ENCODE data around the gene TAS2R10. TPM values are rescaled to one million over a fixed set of nuclear protein-coding genes. Genes with fewer than 3 reads are reported as not detected.

TAS2R10 gene
- total and polyA plus RNA-seq, 2 of the 8 experiments (the other 6 are each of a cell fraction or from before 2014, with no cell fraction given) = 0.08 TPM; not detected in 1

- Histone ChIP-seq H2BK12ac (ENCODE audit: low read depth, low read length) (no peak overlapping the region), H3K36me3 (ENCODE audit: control insufficient read depth in 2 of 4, insufficient read depth in 4 of 4, low read length in 3 of 4) (peaks cover 0 to 7% (median 0%) of the 10 kb centered on the region in 4 experiments; a peak in 1 of 8 replicates), H2AK5ac (ENCODE audit: low read depth, low read length) (no peak overlapping the region), H3K14ac (ENCODE audit: insufficient read length) (no peak overlapping the region), H4K8ac (ENCODE audit: extremely low read depth, insufficient read depth, low read length) (no peak overlapping the region), H3K9ac (replicated peaks in 1 of 4; ENCODE audit: extremely low read depth in 1 of 4, low read depth in 3 of 4, low read length in 3 of 4) (no peak overlapping the region), H2BK20ac (ENCODE audit: low read length) (no peak overlapping the region), H3K56ac (replicated peaks; ENCODE audit: insufficient read length, low read depth, low read length) (no peak overlapping the region), H3K27ac (ENCODE audit: low read depth, low read length) (no peak overlapping the region), H3K27me3 (replicated peaks in 1 of 4; ENCODE audit: control insufficient read depth in 3 of 4, extremely low read depth in 1 of 4, insufficient read depth in 3 of 4, low read length in 3 of 4) (no peaks in the 10 kb centered on the region), H3K9me3 (ENCODE audit: insufficient read depth in 2 of 2, low read depth in 1 of 2, low read length in 1 of 2) (peaks cover 5 to 12% of the 10 kb centered on the region in 2 experiments; a peak in 2 of 4 replicates), H3K4ac (replicated peaks; ENCODE audit: insufficient read length, low read depth, low read length) (no peak overlapping the region), H2AFZ (ENCODE audit: low read length) (no peak overlapping the region), H3K18ac (ENCODE audit: extremely low read depth, low read length) (no peak overlapping the region), H4K20me1 (replicated peaks in 1 of 2; ENCODE audit: control insufficient read depth in 1 of 2, insufficient read depth in 2 of 2, low read length in 2 of 2) (no peaks in the 10 kb centered on the region), H4K91ac (replicated peaks; ENCODE audit: insufficient read length, low read length) (no peak overlapping the region), H3K4me2 (ENCODE audit: insufficient read depth in 1 of 2, low read depth in 2 of 2, low read length in 2 of 2) (no peak overlapping the region), H2BK5ac (ENCODE audit: low read depth, low read length) (no peak overlapping the region), H2BK15ac (ENCODE audit: low read length) (no peak overlapping the region), H4K5ac (ENCODE audit: insufficient read length, low read depth, low read length) (no peak overlapping the region), H3K79me1 (ENCODE audit: low read depth, low read length) (no peaks in the 10 kb centered on the region), H3K23ac (ENCODE audit: insufficient read length) (no peak overlapping the region), H3K4me1 (replicated peaks in 1 of 4; ENCODE audit: control insufficient read depth in 3 of 4, insufficient read depth in 4 of 4, low read length in 3 of 4) (no peaks in the 10 kb centered on the region), H3K79me2 (ENCODE audit: control insufficient read depth in 1 of 2, insufficient read depth in 2 of 2, low read length in 2 of 2) (no peaks in the 10 kb centered on the region), H3K4me3 (ENCODE audit: extremely low read depth in 1 of 4, insufficient read depth in 2 of 4, low read depth in 3 of 4, low read length in 4 of 4) (no peak overlapping the region), H2BK120ac (replicated peaks; ENCODE audit: low read depth, low read length) (no peak overlapping the region), H3K23me2 (ENCODE audit: low read depth, low read length) (no peaks in the 10 kb centered on the region)
- ChIA-PET CTCF (ENCODE audit: partially characterized antibody) (no interaction called here), POLR2A (ENCODE audit: partially characterized antibody) (interaction anchor here (0.6 kb wide), 1 partner anchor 10 kb away, joined by 3 read pairs; no protein-coding TSS in a partner anchor)
- no peak for DNase-seq (ENCODE audit: low read depth in 1 of 2, low spot score in 2 of 2)
- 89% methylated on average over 2 of the region's 2 CpGs; no CpG with 5 or more reads in 1 of the 2 experiments for WGBS, 2 experiments (ENCODE audit: extremely low coverage in 1 of 2, insufficient coverage in 1 of 2, insufficient read length in 1 of 2, insufficient replicate concordance in 2 of 2, low coverage in 1 of 2, low lambda C conversion rate in 2 of 2, missing lambda C conversion rate in 1 of 2)
- no peak for FAIRE-seq
- TF ChIP-seq RBBP5 (IDR thresholded peaks at IDR 0.05; ENCODE audit: borderline replicate concordance, low read depth, low read length) = no peak
Measured at GRCh38 chr12:10861366-10861765, 35.2 kb upstream of the TAS2R10 start.

Measured in H1 (cell line).